Fibroblast of the aortic adventitia (primary cell): Measurements from ENCODE around the gene ZNF747. TPM values are rescaled to one million over a fixed set of nuclear protein-coding genes. Genes with fewer than 3 reads are reported as not detected.

Experiments used
- DNase-seq: peaks from one replicate; pipeline ENCODE4 v3.0.0-alpha.2; 2010; ENCODE audit warnings: low read depth
- H3K4me3 ChIP-seq: 2 replicates; pipeline ENCODE4 v1.5.1; 2011; ENCODE audit warnings: low read depth, mild to moderate bottlenecking, control low read depth, low read length, moderate library complexity
- total RNA-seq: library from RNA; depleted of rRNA; stranded (reverse); fragments of >200 nt; gene quantifications from 2 replicates; pipeline ENCODE4 v1.2.3, GENCODE V29; 2012; ENCODE audit warnings: low replicate concordance
- TF ChIP-seq, protein P1 (sequence below): IDR thresholded peaks from 2 replicates; pipeline ENCODE4 v1.5.1; 2011; ENCODE audit warnings: mild to moderate bottlenecking, low read length, control low read depth, inconsistent platforms; ENCODE audit not compliant: insufficient read depth

ZNF747 gene
- total RNA-seq, 1 donor = 14.0 TPM

DNA sequence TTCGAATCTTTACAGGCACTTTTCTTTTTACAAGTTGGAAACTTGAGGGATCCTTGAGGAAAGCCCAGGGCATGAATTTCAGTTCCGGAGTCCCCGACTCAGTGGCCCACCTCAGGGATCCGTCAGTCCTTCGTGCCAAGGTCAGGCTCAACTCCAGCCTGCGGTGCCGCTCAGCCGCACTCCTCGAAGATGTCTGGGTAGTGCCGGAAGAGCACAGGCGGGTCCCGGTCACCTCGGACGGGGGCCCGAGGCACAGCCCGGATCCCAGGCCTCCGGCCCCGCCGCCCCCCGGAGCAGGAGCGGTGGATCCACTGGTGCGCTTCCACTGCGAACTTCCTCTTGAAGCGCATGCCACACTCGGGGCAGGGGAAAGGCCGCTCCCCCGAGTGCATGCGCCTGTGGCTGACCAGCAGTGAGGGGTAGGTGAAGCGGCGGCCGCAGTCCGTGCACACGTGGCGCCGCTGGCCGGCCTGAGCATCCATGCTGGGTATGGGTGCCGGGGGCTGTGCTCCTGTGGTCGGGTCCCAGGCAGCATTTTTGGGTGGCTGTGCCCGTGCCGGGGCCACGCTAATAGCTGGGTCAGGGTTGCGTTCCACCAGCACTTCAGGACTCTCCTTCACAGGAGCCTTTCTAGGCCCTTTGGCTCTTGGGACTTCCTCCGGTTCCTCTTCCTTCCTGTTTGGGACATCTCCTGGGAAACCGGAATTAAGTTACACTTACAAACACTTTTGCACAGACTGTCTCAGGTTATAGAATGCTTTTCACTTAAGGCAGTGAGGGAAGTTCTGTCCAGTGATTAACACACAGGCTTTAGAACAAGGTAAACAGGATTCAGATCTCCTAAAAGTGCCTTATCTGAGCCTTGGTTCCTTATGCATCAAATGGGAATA, 35.3 kb upstream of the ZNF747 start:
- no peak for DNase-seq
- TF ChIP-seq, protein P1, sequence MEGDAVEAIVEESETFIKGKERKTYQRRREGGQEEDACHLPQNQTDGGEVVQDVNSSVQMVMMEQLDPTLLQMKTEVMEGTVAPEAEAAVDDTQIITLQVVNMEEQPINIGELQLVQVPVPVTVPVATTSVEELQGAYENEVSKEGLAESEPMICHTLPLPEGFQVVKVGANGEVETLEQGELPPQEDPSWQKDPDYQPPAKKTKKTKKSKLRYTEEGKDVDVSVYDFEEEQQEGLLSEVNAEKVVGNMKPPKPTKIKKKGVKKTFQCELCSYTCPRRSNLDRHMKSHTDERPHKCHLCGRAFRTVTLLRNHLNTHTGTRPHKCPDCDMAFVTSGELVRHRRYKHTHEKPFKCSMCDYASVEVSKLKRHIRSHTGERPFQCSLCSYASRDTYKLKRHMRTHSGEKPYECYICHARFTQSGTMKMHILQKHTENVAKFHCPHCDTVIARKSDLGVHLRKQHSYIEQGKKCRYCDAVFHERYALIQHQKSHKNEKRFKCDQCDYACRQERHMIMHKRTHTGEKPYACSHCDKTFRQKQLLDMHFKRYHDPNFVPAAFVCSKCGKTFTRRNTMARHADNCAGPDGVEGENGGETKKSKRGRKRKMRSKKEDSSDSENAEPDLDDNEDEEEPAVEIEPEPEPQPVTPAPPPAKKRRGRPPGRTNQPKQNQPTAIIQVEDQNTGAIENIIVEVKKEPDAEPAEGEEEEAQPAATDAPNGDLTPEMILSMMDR = no peak
- no peak overlapping the region for H3K4me3 ChIP-seq

DNA sequence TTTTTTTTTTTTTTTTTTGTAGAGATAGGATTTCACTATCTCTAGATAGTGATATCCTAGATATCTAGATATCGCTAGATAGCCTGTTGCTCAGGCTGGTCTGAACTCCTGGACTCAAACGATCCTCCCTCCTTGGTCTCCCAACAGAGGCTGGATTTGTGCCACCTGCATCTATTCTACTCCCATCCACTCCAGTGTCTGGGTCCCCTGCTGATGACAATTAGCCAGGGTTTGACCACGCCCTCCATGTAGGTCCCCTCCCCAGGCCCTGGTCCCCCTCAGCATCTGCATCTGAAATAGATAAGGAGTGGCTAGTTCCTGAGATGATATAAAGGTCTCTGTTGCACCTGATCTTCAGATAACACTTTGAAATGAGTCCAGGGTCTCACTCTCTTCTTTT, 34.6 kb upstream of the ZNF747 start:
- H3K4me3 ChIP-seq = no peak overlapping the region
- no peak for DNase-seq
- TF ChIP-seq, protein P1 = no peak

DNA sequence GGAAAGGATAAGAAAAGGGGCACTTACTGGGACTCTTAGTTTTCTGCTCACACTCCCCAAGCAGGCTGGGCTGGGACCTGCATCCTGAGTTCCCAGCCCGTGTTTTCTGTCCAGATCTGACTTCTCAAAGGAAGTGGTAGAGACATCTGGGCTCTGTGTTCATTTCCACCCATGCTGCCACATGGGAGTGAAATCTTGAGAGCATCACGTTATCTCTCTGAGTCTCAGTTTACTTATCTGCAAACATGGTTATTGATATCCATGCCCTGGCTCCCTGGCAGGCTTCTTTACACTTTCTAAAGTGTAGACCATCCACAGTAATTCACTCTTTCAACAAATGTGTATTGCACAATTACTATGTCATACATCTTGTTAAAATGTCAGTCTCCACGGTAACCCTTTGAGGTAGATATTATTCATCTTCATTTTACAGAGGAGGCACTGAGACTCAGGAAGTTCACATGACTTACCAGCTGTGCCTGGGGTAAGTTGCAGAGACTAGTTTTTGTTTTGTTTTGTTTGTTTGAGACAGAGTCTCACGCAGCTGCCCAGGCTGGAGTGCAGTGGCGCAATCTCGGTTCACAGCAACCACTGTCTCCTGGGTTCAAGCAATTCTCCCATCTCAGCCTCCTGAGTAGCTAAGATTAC, 33.5 kb upstream of the ZNF747 start:
- H3K4me3 ChIP-seq = no peak overlapping the region
- TF ChIP-seq, protein P1 = no peak
- DNase-seq = peak; percentile 76

DNA sequence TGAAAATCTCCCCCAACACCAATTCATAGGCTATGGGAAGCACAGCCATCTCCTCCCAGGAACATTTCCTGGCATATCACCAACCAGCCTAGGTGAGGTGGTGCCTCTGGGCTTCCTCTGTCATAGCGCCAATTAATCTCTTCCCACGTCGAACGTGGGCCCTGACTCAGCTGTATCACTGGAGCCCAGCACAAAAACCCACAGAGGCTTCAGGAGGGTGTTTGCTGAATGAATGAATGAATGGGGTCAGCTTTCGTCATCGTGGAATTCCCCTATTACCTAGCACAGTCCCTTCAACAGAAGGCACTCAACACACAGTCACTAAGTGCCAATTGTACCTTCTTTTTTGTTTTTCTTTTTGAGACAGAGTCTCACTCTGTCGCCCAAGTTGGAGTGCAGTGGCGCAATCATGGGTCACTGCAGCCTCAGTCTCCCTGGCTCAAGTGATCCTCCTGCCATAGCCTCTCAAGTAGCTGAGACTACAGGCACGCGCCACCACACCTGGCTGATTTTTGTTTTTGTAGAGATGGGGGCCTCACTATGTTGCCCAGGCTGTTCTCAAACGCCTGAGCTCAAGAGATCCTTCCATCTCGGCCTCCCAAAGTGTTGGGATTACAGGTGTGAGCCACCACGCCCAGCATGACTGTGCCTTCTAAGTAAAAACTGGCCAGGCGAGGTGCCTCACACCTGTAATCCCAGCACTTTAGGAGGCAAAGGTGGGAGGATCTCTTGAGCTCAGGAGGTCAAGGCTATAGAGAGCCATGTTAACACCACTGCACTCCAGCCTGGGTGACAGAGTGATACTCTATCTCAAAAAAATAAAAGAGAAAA, 32.7 kb upstream of the ZNF747 start:
- DNase-seq = peak; percentile 18
- TF ChIP-seq, protein P1 = no peak
- no peak overlapping the region for H3K4me3 ChIP-seq

DNA sequence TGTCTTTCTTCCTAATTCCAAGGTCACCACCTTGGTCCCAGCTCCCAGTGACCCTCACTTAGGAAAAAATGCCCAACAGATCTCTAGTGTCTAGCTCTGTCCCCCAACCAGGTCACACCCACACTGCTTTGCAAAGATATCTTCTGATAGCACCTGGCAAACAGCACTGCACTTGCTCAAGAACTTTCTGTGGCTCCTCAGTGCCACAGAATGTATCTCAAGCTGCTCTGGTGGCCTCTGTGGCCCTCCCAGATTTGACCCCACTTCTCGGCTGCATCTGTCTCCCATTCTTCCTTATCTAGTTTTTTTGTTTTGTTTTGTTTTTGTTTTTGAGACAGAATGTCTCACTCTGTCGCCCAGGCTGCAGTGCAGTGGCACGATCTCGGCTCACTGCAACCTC, 31.9 kb upstream of the ZNF747 start:
- no peak for DNase-seq
- TF ChIP-seq, protein P1 = no peak
- no peak overlapping the region for H3K4me3 ChIP-seq

DNA sequence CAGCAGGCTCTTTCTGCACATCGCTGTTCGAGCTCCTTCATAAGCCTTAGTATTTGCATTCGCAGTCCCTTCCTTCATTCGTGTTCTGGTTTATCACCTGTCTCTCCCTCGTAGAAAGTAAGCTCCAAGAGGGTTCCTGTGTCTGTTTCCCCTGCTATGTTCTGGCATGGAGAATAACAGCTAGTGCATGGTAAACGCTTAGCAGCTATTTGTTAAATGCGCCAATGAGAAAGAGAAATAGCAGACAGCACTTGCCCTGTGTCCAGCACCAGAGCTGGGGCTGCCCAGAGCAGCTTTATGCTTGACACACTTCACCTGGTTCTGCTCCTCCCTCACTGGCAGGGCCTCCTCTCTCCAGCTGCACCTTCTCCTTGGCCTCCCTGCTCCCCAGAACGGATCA, 31.3 kb upstream of the ZNF747 start:
- H3K4me3 ChIP-seq = no peak overlapping the region
- TF ChIP-seq, protein P1 = no peak

More for the DNA sequence above, 31.3 kb upstream of the ZNF747 start:
- no peak for DNase-seq
